ENCODE results near the gene ATG7. TPM values are rescaled to one million over a fixed set of nuclear protein-coding genes. Genes with fewer than 3 reads are reported as not detected.

ATG7 gene
- total RNA-seq, 2 experiments from 2014 or later: 21.7 to 28.4 TPM

DNA sequence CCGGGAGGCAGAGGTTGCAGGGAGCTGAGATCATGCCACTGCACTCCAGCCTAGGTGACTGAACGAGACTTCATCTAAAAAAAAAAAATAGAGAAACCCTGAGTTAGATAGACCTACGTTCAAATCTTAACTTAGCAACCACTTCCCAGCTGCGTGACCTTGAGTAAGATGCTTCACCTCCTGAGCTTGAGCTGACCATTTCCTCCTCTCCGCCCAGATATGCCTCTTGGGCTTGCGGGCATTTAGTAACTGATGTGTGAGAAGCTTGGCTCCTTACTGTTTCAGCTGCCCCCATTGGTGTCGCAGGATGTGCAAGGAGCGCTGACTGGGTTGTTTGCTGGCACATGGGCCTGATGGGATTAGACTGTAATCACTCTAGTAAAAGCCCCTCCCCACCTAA is 26.9 kb upstream of the ATG7 start:
- H3K4me1 ChIP-seq (ENCODE audit: insufficient read depth, low read length, poor library complexity, severe bottlenecking): no peaks in the 10 kb centered on the region
- H4K20me1 ChIP-seq (ENCODE audit: insufficient read depth, low read length): no peaks in the 10 kb centered on the region
- no peak overlapping the region for H3K4me2 ChIP-seq (ENCODE audit: low read length)
- CTCF ChIA-PET (ENCODE audit: unreplicated experiment): no interaction called here
- POLR2A ChIA-PET: no interaction called here
- no peak overlapping the region for H3K4me3 ChIP-seq (ENCODE audit: low read depth, low read length, poor library complexity, severe bottlenecking)
- H3K79me2 ChIP-seq (ENCODE audit: insufficient read depth, low read depth, low read length): no peaks in the 10 kb centered on the region
- intact Hi-C loops (cut with micrococcal nuclease; ENCODE audit: unreplicated experiment): no loop called here
- no peaks in the 10 kb centered on the region for H3K9me3 ChIP-seq (ENCODE audit: low read length)
- H3K36me3 ChIP-seq (ENCODE audit: insufficient read depth, low read length): no peaks in the 10 kb centered on the region
- BruUV-seq (replicated peaks): no TSS peak
- no peak overlapping the region for H3K27ac ChIP-seq (ENCODE audit: low read depth, low read length, poor library complexity, severe bottlenecking)
- no peaks in the 10 kb centered on the region for H3K9me2 ChIP-seq (ENCODE audit: insufficient read depth, low read length)
- TF ChIP-seq EZH2phosphoT487 (IDR thresholded peaks at IDR 0.05; ENCODE audit: borderline replicate concordance, low read depth, low read length) (no peak), CTCF (conservative IDR thresholded peaks at IDR 0.05; ENCODE audit: low read length) (no peak)
- DNase-seq (ENCODE audit: low spot score): no peak
- no peak overlapping the region for H2AFZ ChIP-seq (ENCODE audit: low read length)

- CTCF ChIA-PET (ENCODE audit: unreplicated experiment): no interaction called here
- DNase-seq (ENCODE audit: low spot score): no peak
- intact Hi-C loops (cut with micrococcal nuclease; ENCODE audit: unreplicated experiment): no loop called here
- BruUV-seq (replicated peaks): no TSS peak
- POLR2A ChIA-PET: no interaction called here
- no peak overlapping the region for H3K4me2 ChIP-seq (ENCODE audit: low read length)
- no peaks in the 10 kb centered on the region for H3K9me2 ChIP-seq (ENCODE audit: insufficient read depth, low read length)
- H3K4me1 ChIP-seq (ENCODE audit: insufficient read depth, low read length, poor library complexity, severe bottlenecking): no peaks in the 10 kb centered on the region
- H2AFZ ChIP-seq (ENCODE audit: low read length): no peak overlapping the region
- H3K36me3 ChIP-seq (ENCODE audit: insufficient read depth, low read length): no peaks in the 10 kb centered on the region
- no peaks in the 10 kb centered on the region for H3K79me2 ChIP-seq (ENCODE audit: insufficient read depth, low read depth, low read length)
- H4K20me1 ChIP-seq (ENCODE audit: insufficient read depth, low read length): no peaks in the 10 kb centered on the region
- no peaks in the 10 kb centered on the region for H3K9me3 ChIP-seq (ENCODE audit: low read length)
- no peak overlapping the region for H3K27ac ChIP-seq (ENCODE audit: low read depth, low read length, poor library complexity, severe bottlenecking)
- no peak for TF ChIP-seq EZH2phosphoT487 (IDR thresholded peaks at IDR 0.05; ENCODE audit: borderline replicate concordance, low read depth, low read length)
- no peak for TF ChIP-seq CTCF (conservative IDR thresholded peaks at IDR 0.05; ENCODE audit: low read length)
- H3K4me3 ChIP-seq (ENCODE audit: low read depth, low read length, poor library complexity, severe bottlenecking): no peak overlapping the region
These were observed 26.2 kb upstream of the ATG7 start for GRCh38 chr3:11245827-11246662.

GRCh38 chr3:11246663-11246970 is 25.6 kb upstream of the ATG7 start:
- ChIA-PET POLR2A (no interaction called here), CTCF (ENCODE audit: unreplicated experiment) (no interaction called here)
- no peaks in the 10 kb centered on the region for H3K36me3 ChIP-seq (ENCODE audit: insufficient read depth, low read length)
- H3K4me1 ChIP-seq (ENCODE audit: insufficient read depth, low read length, poor library complexity, severe bottlenecking): no peaks in the 10 kb centered on the region
- H4K20me1 ChIP-seq (ENCODE audit: insufficient read depth, low read length): no peaks in the 10 kb centered on the region
- H3K4me3 ChIP-seq (ENCODE audit: low read depth, low read length, poor library complexity, severe bottlenecking): no peak overlapping the region
- H3K9me2 ChIP-seq (ENCODE audit: insufficient read depth, low read length): no peaks in the 10 kb centered on the region
- H3K4me2 ChIP-seq (ENCODE audit: low read length): no peak overlapping the region
- H3K9me3 ChIP-seq (ENCODE audit: low read length): no peaks in the 10 kb centered on the region
- H2AFZ ChIP-seq (ENCODE audit: low read length): no peak overlapping the region
- no peak for TF ChIP-seq CTCF (conservative IDR thresholded peaks at IDR 0.05; ENCODE audit: low read length)
- TF ChIP-seq EZH2phosphoT487 (IDR thresholded peaks at IDR 0.05; ENCODE audit: borderline replicate concordance, low read depth, low read length): no peak
- no peak overlapping the region for H3K27ac ChIP-seq (ENCODE audit: low read depth, low read length, poor library complexity, severe bottlenecking)
- no peak for DNase-seq (ENCODE audit: low spot score)
- intact Hi-C loops (cut with micrococcal nuclease; ENCODE audit: unreplicated experiment): no loop called here
- no TSS peak for BruUV-seq (replicated peaks)
- H3K79me2 ChIP-seq (ENCODE audit: insufficient read depth, low read depth, low read length): no peaks in the 10 kb centered on the region

Measured in OCI-LY7 (cell line).